GM19328 (cell line): ENCODE results near the gene LIMCH1.

Source experiments
- ATAC-seq: cut with Tn5 transposase; IDR thresholded peaks from one replicate; pipeline ENCODE4 v1.9.1; 2021; ENCODE audit warnings: mild to moderate bottlenecking, moderate library complexity; ENCODE audit not compliant: unreplicated experiment

The LIMCH1 gene

GRCh38 chr4:41567186-41567585 is 29.2 kb downstream of the LIMCH1 start:
- no peak for ATAC-seq

- no peak for ATAC-seq
Measured at GRCh38 chr4:41568363-41568762, 30.4 kb downstream of the LIMCH1 start.

GRCh38 chr4:41569961-41570360 is 32.0 kb downstream of the LIMCH1 start:
- ATAC-seq, result no peak

GRCh38 chr4:41571422-41571821 is 33.5 kb downstream of the LIMCH1 start:
- ATAC-seq, result no peak

- ATAC-seq, result no peak
Measured at GRCh38 chr4:41572516-41572915, 34.6 kb downstream of the LIMCH1 start.

- ATAC-seq, result no peak
Measured at GRCh38 chr4:41572956-41573355, 35.0 kb downstream of the LIMCH1 start.

- no peak for ATAC-seq
Measured at GRCh38 chr4:41573502-41574001, 35.6 kb downstream of the LIMCH1 start.

GRCh38 chr4:41575207-41575606 is 37.2 kb downstream of the LIMCH1 start:
- no peak for ATAC-seq

GRCh38 chr4:41575665-41576064 is 37.7 kb downstream of the LIMCH1 start:
- ATAC-seq, result no peak

- ATAC-seq, result no peak
Measured at GRCh38 chr4:41579043-41579442, 41.1 kb downstream of the LIMCH1 start.

GRCh38 chr4:41579526-41579925 is 41.6 kb downstream of the LIMCH1 start:
- no peak for ATAC-seq

- ATAC-seq, result no peak
Measured at GRCh38 chr4:41580007-41580406, 42.0 kb downstream of the LIMCH1 start.

GRCh38 chr4:41586675-41587225 is 48.8 kb downstream of the LIMCH1 start:
- no peak for ATAC-seq

- no peak for ATAC-seq
Measured at GRCh38 chr4:41587286-41587685, 49.3 kb downstream of the LIMCH1 start.

- no peak for ATAC-seq
Measured at GRCh38 chr4:41590591-41590990, 52.6 kb downstream of the LIMCH1 start.

- ATAC-seq, result no peak
Measured at GRCh38 chr4:41594432-41594831, 56.5 kb downstream of the LIMCH1 start.

- ATAC-seq, result no peak
Measured at GRCh38 chr4:41597494-41597893, 59.5 kb downstream of the LIMCH1 start.

- no peak for ATAC-seq
Measured at GRCh38 chr4:41598580-41598979, 60.6 kb downstream of the LIMCH1 start.

GRCh38 chr4:41599192-41599786 is 61.3 kb downstream of the LIMCH1 start:
- ATAC-seq, result no peak

- ATAC-seq, result no peak
Measured at GRCh38 chr4:41600243-41600912, 62.4 kb downstream of the LIMCH1 start.

GRCh38 chr4:41601025-41601424 is 63.1 kb downstream of the LIMCH1 start:
- no peak for ATAC-seq

- ATAC-seq, result no peak
Measured at GRCh38 chr4:41602113-41602512, 64.2 kb downstream of the LIMCH1 start.
